PC-9 (cell line): ENCODE measurements around the gene TOMM34.

Experiments used
- EZH2 ChIP-seq: fragments of 200-600 bp; sonication (generic); IDR thresholded peaks from 2 replicates; pipeline ENCODE4 v1.8.0; 2017; ENCODE audit warnings: antibody characterized with exemption, low read depth
- TF ChIP-seq, protein P1 (sequence below): fragments of 200-600 bp; sonication (generic); conservative IDR thresholded peaks from 2 replicates; pipeline ENCODE4 v1.6.1; 2017; ENCODE audit warnings: mixed run types, antibody characterized with exemption, mild to moderate bottlenecking, moderate library complexity

DNA sequence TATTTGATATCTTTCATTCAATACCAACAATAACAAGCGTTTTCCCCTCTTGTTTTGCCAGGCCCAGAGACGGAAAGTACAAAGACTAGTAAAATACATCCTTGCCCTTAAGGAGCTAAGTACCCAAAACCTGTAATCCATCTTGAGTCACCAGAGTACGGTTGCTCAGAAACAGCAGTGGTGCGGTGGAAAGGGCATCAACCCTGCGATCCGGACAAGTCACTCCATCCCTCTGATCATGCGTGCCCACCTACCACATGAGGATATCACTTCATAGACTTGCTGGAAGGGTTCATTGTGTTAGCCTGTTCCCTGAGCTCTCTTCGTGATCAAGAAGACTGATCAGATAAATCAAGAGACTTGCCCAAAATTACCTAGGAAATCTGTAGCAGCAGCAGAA, 1.9 kb downstream of the TOMM34 start:
- TF ChIP-seq, protein P1, sequence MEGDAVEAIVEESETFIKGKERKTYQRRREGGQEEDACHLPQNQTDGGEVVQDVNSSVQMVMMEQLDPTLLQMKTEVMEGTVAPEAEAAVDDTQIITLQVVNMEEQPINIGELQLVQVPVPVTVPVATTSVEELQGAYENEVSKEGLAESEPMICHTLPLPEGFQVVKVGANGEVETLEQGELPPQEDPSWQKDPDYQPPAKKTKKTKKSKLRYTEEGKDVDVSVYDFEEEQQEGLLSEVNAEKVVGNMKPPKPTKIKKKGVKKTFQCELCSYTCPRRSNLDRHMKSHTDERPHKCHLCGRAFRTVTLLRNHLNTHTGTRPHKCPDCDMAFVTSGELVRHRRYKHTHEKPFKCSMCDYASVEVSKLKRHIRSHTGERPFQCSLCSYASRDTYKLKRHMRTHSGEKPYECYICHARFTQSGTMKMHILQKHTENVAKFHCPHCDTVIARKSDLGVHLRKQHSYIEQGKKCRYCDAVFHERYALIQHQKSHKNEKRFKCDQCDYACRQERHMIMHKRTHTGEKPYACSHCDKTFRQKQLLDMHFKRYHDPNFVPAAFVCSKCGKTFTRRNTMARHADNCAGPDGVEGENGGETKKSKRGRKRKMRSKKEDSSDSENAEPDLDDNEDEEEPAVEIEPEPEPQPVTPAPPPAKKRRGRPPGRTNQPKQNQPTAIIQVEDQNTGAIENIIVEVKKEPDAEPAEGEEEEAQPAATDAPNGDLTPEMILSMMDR, result no peak
- no peak for TF ChIP-seq EZH2
